Measurements from ENCODE around the gene NOSTRIN.

GRCh38 chr2:168821992-168822391, 19.6 kb downstream of the NOSTRIN start:
- TF ChIP-seq CTCF (conservative IDR thresholded peaks at IDR 0.05), result no peak
- no peak for TF ChIP-seq ZFX (IDR thresholded peaks at IDR 0.05)

All from C4-2B (cell line).